GM10248 (cell line): Measurements from ENCODE around the gene FRMD3.

Experiments used
- CTCF ChIA-PET: fragments of 300-600 bp; sonication (Branson Sonifier 250); formaldehyde crosslinking; extraction: SDS; loops from one replicate; lab custom pipeline; 2021; ENCODE audit warnings: antibody characterized with exemption; lab: Yijun Ruan, JAX
- POLR2A ChIA-PET: fragments of 350-650 bp; sonication (Branson Sonifier 250); formaldehyde crosslinking; extraction: SDS; loops from one replicate; lab custom pipeline; 2020; ENCODE audit warnings: antibody characterized with exemption; lab: Yijun Ruan, JAX
- DNase-seq: peaks from one replicate; pipeline ENCODE4 v3.0.0; 2012; ENCODE audit errors: extremely low spot score
- CTCF ChIP-seq: IDR thresholded peaks from 2 replicates; pipeline ENCODE4 v1.5.1; 2012; ENCODE audit warnings: mild to moderate bottlenecking, low read depth; ENCODE audit errors: extremely low read depth, missing control alignments, control extremely low read depth

Gene FRMD3

GRCh38 chr9:83204047-83204446 is 334.2 kb downstream of the FRMD3 start:
- TF ChIP-seq CTCF: no peak
- ChIA-PET POLR2A (no interaction called here), CTCF (interaction anchor here (1.7 kb wide), 1 partner anchor 340 kb away, joined by 4 read pairs; no protein-coding TSS in a partner anchor)
- no peak for DNase-seq

GRCh38 chr9:83200531-83200930 is 337.7 kb downstream of the FRMD3 start:
- CTCF ChIA-PET: no interaction called here
- POLR2A ChIA-PET: no interaction called here
- no peak for TF ChIP-seq CTCF
- no peak for DNase-seq

- ChIA-PET CTCF (no interaction called here), POLR2A (no interaction called here)
- TF ChIP-seq CTCF: no peak
- no peak for DNase-seq
Measured at GRCh38 chr9:83199832-83200231, 338.4 kb downstream of the FRMD3 start.

- POLR2A ChIA-PET: no interaction called here
- TF ChIP-seq CTCF: no peak
- no peak for DNase-seq
- CTCF ChIA-PET: no interaction called here
Measured at GRCh38 chr9:83199240-83199639, 339.0 kb downstream of the FRMD3 start.

- ChIA-PET POLR2A (no interaction called here), CTCF (no interaction called here)
Measured at GRCh38 chr9:83198371-83198770, 339.8 kb downstream of the FRMD3 start.

GRCh38 chr9:83197591-83197990 is 340.6 kb downstream of the FRMD3 start:
- CTCF ChIA-PET: interaction anchor here (1.4 kb wide), 1 partner anchor 12 kb away, joined by 3 read pairs; no protein-coding TSS in a partner anchor
- POLR2A ChIA-PET: no interaction called here
- DNase-seq: no peak
- TF ChIP-seq CTCF: no peak

More at GRCh38 chr9:83198371-83198770, 339.8 kb downstream of the FRMD3 start:
- no peak for TF ChIP-seq CTCF
- no peak for DNase-seq
